ENCODE results near the gene GJC2.

The GJC2 gene

GRCh38 chr1:228198977-228199590 lies 49.4 kb downstream of the GJC2 start:
- TF ChIP-seq SIN3A (IDR thresholded peaks at IDR 0.05; ENCODE audit: borderline replicate concordance, insufficient read depth, low read length) (no peak), FOXP2 (optimal IDR thresholded peaks at IDR 0.05; ENCODE audit: borderline replicate concordance, extremely low read depth, extremely low read length, insufficient read depth) (no peak), POLR2AphosphoS5 (IDR thresholded peaks at IDR 0.05; ENCODE audit: low read depth, low read length) (no peak), TAF1 (IDR thresholded peaks at IDR 0.05; ENCODE audit: borderline replicate concordance, insufficient read depth, low read length) (no peak), REST (IDR thresholded peaks at IDR 0.05; ENCODE audit: insufficient read depth in 1 of 2, low read depth in 2 of 2, low read length in 2 of 2) (no peak)

DNA sequence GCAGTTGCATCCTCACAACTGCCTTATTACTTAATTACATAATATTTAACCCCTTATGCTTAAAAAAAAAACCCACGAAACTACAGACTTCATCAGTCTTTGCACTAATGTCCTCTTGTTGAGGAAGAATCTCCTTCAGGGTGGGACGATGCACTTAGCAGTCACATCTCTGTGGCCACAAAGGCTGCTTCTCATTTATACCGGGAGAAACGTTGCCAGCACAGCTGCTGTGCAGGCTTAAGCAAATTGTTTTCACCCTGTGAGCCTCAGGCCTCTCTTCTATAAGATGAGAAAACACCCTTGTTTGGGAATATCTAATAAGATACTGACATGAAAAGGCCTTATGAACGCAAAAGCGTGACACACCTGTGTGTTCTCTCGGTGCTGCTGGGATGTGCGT lies 55.2 kb downstream of the GJC2 start:
- TF ChIP-seq TAF1 (IDR thresholded peaks at IDR 0.05; ENCODE audit: borderline replicate concordance, insufficient read depth, low read length) (no peak), REST (IDR thresholded peaks at IDR 0.05; ENCODE audit: insufficient read depth in 1 of 2, low read depth in 2 of 2, low read length in 2 of 2) (no peak), POLR2AphosphoS5 (IDR thresholded peaks at IDR 0.05; ENCODE audit: low read depth, low read length) (no peak), SIN3A (IDR thresholded peaks at IDR 0.05; ENCODE audit: borderline replicate concordance, insufficient read depth, low read length) (no peak), FOXP2 (optimal IDR thresholded peaks at IDR 0.05; ENCODE audit: borderline replicate concordance, extremely low read depth, extremely low read length, insufficient read depth) (no peak)

- TF ChIP-seq TAF1 (IDR thresholded peaks at IDR 0.05; ENCODE audit: borderline replicate concordance, insufficient read depth, low read length) (no peak), SIN3A (IDR thresholded peaks at IDR 0.05; ENCODE audit: borderline replicate concordance, insufficient read depth, low read length) (no peak), REST (IDR thresholded peaks at IDR 0.05; ENCODE audit: insufficient read depth in 1 of 2, low read depth in 2 of 2, low read length in 2 of 2) (no peak), FOXP2 (optimal IDR thresholded peaks at IDR 0.05; ENCODE audit: borderline replicate concordance, extremely low read depth, extremely low read length, insufficient read depth) (no peak), POLR2AphosphoS5 (IDR thresholded peaks at IDR 0.05; ENCODE audit: low read depth, low read length) (no peak)
Measured at GRCh38 chr1:228205526-228206436, 56.1 kb downstream of the GJC2 start.

GRCh38 chr1:228206582-228207351 lies 57.0 kb downstream of the GJC2 start:
- no peak for TF ChIP-seq REST (IDR thresholded peaks at IDR 0.05; ENCODE audit: insufficient read depth in 1 of 2, low read depth in 2 of 2, low read length in 2 of 2)
- TF ChIP-seq FOXP2 (optimal IDR thresholded peaks at IDR 0.05; ENCODE audit: borderline replicate concordance, extremely low read depth, extremely low read length, insufficient read depth): no peak
- no peak for TF ChIP-seq POLR2AphosphoS5 (IDR thresholded peaks at IDR 0.05; ENCODE audit: low read depth, low read length)
- TF ChIP-seq TAF1 (IDR thresholded peaks at IDR 0.05; ENCODE audit: borderline replicate concordance, insufficient read depth, low read length): no peak
- TF ChIP-seq SIN3A (IDR thresholded peaks at IDR 0.05; ENCODE audit: borderline replicate concordance, insufficient read depth, low read length): no peak
